ENCODE results near the gene CPT1A.
"Not testable (repeated sequence)": the region's sequence is repeated elsewhere in the genome, so short reads cannot be mapped to it uniquely, and the experiment has no call there.

The CPT1A gene

DNA sequence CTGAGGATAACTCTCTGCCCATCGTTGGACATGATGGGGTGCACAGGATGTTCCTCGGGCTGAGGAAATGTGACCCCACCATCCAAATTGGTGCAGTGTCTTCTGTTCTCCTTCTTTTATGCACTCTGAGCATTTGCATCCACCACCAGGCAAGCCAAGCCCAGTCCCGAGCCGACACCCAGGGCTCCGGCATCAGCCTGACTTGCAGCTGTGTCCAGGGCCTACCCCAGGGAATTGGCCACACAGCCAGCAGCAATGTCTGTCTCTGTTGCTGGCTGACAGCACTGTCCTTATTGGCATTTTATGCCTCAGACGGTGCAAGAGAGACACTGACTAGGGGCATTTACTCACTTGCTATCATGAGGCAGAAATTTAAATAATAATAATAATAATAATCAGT lies 25.4 kb upstream of the CPT1A start:
- Mint-ChIP-seq H3K9me3 (peaks cover 20% of the 10 kb centered on the region), H3K36me3 (ENCODE audit: low read depth) (peaks cover 11% of the 10 kb centered on the region), H3K27ac (no peak overlapping the region), H3K27me3 (ENCODE audit: low read depth, poor library complexity) (peaks cover 15% of the 10 kb centered on the region), H3K4me3 (no peak overlapping the region), H3K4me1 (peaks cover 24% of the 10 kb centered on the region)
- DNase-seq = no peak
- TF ChIP-seq, protein P1, sequence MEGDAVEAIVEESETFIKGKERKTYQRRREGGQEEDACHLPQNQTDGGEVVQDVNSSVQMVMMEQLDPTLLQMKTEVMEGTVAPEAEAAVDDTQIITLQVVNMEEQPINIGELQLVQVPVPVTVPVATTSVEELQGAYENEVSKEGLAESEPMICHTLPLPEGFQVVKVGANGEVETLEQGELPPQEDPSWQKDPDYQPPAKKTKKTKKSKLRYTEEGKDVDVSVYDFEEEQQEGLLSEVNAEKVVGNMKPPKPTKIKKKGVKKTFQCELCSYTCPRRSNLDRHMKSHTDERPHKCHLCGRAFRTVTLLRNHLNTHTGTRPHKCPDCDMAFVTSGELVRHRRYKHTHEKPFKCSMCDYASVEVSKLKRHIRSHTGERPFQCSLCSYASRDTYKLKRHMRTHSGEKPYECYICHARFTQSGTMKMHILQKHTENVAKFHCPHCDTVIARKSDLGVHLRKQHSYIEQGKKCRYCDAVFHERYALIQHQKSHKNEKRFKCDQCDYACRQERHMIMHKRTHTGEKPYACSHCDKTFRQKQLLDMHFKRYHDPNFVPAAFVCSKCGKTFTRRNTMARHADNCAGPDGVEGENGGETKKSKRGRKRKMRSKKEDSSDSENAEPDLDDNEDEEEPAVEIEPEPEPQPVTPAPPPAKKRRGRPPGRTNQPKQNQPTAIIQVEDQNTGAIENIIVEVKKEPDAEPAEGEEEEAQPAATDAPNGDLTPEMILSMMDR (IDR thresholded peaks at IDR 0.05) = no peak

- Mint-ChIP-seq H3K27me3 (ENCODE audit: low read depth, poor library complexity) (peaks cover 12% of the 10 kb centered on the region), H3K9me3 (peaks cover 27% of the 10 kb centered on the region), H3K4me3 (no peak overlapping the region), H3K4me1 (peaks cover 17% of the 10 kb centered on the region), H3K27ac (no peak overlapping the region), H3K36me3 (ENCODE audit: low read depth) (peaks cover 11% of the 10 kb centered on the region)
- no peak for DNase-seq
- TF ChIP-seq, protein P1 (IDR thresholded peaks at IDR 0.05) = no peak
Observed at GRCh38 chr11:68865241-68865640, 23.5 kb upstream of the CPT1A start.

GRCh38 chr11:68863553-68864265 lies 22.0 kb upstream of the CPT1A start:
- Mint-ChIP-seq H3K27me3 (ENCODE audit: low read depth, poor library complexity) (peaks cover 7% of the 10 kb centered on the region), H3K9me3 (peaks cover 38% of the 10 kb centered on the region), H3K4me3 (no peak overlapping the region), H3K4me1 (peaks cover 4% of the 10 kb centered on the region), H3K27ac (no peak overlapping the region), H3K36me3 (ENCODE audit: low read depth) (peaks cover 11% of the 10 kb centered on the region)
- TF ChIP-seq, protein P1 (IDR thresholded peaks at IDR 0.05) = no peak
- no peak for DNase-seq

DNA sequence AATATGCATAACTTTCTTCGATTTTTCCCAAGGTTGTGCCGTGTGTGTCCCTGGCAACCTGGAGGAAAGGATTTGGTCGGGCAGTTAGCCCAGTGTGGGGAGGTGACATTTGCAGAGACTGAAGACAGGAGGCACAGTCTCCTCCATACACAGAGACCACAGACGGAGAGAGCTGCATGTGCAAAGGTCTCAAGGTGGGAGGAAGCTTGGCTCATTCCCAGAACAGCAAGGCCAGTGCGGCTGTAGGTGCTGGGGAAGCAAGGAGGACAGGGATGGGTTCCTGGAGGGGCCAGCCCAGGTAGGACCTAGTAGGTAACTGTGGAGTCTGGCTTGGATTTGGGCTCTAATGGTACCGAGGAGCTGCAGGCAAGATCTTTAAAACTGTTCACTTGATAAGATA lies 20.7 kb upstream of the CPT1A start:
- Mint-ChIP-seq H3K9me3 (peaks cover 38% of the 10 kb centered on the region), H3K4me3 (no peak overlapping the region), H3K27me3 (ENCODE audit: low read depth, poor library complexity) (peaks cover 13% of the 10 kb centered on the region), H3K36me3 (ENCODE audit: low read depth) (peaks cover 11% of the 10 kb centered on the region), H3K27ac (no peak overlapping the region), H3K4me1 (no peaks in the 10 kb centered on the region)
- no peak for DNase-seq
- TF ChIP-seq, protein P1 (IDR thresholded peaks at IDR 0.05) = no peak

- Mint-ChIP-seq H3K9me3 (peaks cover 37% of the 10 kb centered on the region), H3K27me3 (ENCODE audit: low read depth, poor library complexity) (peaks cover 46% of the 10 kb centered on the region), H3K4me1 (peaks cover 3% of the 10 kb centered on the region), H3K27ac (no peak overlapping the region), H3K36me3 (ENCODE audit: low read depth) (peaks cover 10% of the 10 kb centered on the region), H3K4me3 (no peak overlapping the region)
- no peak for DNase-seq
- TF ChIP-seq, protein P1 (IDR thresholded peaks at IDR 0.05) = no peak
Observed at GRCh38 chr11:68859123-68859522, 17.4 kb upstream of the CPT1A start.

DNA sequence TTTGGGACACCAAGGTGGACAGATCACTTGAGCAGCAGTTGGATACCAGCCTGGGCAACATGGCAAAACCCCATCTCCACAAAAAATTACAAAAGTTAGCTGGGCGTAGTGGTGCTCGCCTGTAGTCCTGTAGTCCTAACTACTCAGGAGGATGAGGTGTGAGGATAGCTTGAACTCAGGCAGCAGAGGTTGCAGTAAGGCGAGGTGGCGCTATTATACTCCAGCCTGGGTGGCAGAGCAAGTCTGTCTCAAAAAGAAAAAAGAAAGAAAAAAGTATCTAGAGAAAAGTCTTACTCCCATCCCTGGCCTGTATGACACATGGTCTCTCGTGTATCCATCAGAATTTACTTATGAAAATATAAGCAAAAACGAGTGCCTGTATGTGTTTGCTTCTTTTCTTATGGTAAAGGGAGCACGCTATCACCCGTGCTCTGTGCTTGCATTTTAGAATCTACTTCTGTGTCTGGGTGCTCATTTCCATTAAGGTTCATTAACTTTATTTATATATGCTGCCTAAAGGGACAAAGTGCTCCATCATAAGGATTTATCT lies 15.4 kb upstream of the CPT1A start:
- H3K27me3 Mint-ChIP-seq (ENCODE audit: low read depth, poor library complexity) = peaks cover 63% of the 10 kb centered on the region
- no peak for DNase-seq
- H3K4me1 Mint-ChIP-seq = peaks cover 6% of the 10 kb centered on the region
- H3K36me3 Mint-ChIP-seq (ENCODE audit: low read depth) = no peaks in the 10 kb centered on the region
- H3K4me3 Mint-ChIP-seq = no peak overlapping the region
- peaks cover 23% of the 10 kb centered on the region for H3K9me3 Mint-ChIP-seq
- TF ChIP-seq, protein P1 (IDR thresholded peaks at IDR 0.05) = no peak
- no peak overlapping the region for H3K27ac Mint-ChIP-seq

DNA sequence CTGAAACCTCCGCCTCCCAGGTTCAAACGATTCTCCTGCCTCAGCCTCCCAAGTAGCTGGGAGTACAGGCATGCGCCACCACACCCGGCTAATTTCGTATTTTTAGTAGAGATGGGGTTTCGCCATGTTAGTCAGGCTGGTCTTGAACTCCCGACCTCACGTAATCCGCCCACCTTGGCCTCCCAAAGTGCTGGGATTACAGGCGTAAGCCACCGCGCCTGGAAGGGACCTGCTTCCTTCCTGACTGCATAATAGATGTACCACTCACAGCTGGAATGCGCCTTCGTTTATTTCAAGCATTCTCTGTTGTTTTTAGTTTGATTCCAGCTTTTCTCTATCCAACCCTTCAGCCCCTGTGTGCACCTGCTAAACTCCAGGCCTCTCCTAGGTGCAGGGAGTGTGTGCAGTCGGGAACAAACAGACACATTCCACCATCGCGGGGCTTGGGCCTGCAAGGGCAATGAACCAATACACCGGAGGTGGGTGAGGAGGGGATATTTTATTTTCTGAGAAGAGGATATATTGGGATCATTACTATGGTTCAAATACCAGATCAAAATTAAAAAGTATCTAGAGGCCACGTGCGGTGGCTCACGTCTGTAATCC lies 14.8 kb upstream of the CPT1A start:
- peaks cover 23% of the 10 kb centered on the region for H3K9me3 Mint-ChIP-seq

More for the DNA sequence above, 14.8 kb upstream of the CPT1A start:
- not testable (repeated sequence) for H3K4me1 Mint-ChIP-seq; H3K27ac Mint-ChIP-seq; H3K4me3 Mint-ChIP-seq; DNase-seq; H3K36me3 Mint-ChIP-seq (ENCODE audit: low read depth)
- peaks cover 67% of the 10 kb centered on the region for H3K27me3 Mint-ChIP-seq (ENCODE audit: low read depth, poor library complexity)
